GM20431 (cell line): ENCODE results near the gene CYTH2.

Source experiments
- in situ Hi-C: fragments of 300-500 bp; cut with MseI, MboI; formaldehyde crosslinking; loops from one replicate; pipeline ENCODE4 v1.15.0; 2020; ENCODE audit warnings: low sequenced_read_pairs; ENCODE audit not compliant: unreplicated experiment

Gene CYTH2, protein sequence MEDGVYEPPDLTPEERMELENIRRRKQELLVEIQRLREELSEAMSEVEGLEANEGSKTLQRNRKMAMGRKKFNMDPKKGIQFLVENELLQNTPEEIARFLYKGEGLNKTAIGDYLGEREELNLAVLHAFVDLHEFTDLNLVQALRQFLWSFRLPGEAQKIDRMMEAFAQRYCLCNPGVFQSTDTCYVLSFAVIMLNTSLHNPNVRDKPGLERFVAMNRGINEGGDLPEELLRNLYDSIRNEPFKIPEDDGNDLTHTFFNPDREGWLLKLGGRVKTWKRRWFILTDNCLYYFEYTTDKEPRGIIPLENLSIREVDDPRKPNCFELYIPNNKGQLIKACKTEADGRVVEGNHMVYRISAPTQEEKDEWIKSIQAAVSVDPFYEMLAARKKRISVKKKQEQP

DNA sequence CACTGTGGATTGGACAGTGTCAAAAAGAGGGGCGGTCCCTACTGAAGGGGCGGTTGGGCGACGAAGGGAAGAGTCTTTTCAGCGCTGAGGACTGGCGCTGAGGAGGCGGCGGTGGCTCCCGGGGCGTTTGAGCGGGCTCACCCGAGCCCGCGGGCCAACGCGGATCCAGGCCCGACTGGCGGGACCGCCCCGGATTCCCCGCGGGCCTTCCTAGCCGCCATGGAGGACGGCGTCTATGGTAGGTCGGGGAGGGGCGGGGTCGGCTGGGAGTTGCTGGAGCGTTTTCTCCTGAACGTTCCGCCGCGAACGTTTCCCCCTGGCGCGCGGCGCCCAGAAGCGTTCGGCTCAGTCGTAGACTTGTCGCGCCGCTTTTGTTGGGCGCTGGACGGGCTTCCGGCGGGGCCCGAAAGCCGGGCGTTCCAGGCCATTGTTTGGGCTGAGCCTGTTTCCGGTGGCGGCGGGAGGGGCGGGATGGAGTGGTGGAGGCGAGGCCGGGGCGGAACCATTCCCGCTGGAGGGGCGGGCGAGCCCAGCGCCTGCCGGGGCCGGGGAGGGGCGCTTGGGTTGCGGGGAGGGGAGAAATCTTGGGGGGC, at the start of gene CYTH2:
CYTH2 (plus strand) TSS at position 81 of the 593 bp plus-strand sequence; CDS start at position 220, 139 bp downstream.
- in situ Hi-C loops: no loop called here

DNA sequence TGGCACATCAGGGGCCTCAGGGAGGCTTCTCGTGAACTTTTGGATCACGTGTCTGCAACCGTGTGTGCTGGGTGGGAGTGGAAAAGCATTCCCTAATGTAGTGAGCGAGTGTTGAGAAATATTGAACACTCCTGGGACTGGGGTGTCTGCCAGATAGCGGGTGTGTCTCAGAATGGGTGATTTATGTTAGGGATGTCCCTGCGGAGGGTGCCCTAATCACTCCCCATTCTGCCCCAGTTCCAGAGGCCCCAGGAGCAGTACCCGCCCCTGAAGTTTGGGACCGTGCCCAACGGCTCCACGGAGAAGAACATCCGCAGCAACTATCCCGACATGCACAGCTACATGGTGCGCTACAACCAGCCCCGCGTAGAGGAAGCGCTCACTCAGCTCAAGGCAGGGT, 47.6 kb upstream of the CYTH2 start:
- in situ Hi-C loops: no loop called here

DNA sequence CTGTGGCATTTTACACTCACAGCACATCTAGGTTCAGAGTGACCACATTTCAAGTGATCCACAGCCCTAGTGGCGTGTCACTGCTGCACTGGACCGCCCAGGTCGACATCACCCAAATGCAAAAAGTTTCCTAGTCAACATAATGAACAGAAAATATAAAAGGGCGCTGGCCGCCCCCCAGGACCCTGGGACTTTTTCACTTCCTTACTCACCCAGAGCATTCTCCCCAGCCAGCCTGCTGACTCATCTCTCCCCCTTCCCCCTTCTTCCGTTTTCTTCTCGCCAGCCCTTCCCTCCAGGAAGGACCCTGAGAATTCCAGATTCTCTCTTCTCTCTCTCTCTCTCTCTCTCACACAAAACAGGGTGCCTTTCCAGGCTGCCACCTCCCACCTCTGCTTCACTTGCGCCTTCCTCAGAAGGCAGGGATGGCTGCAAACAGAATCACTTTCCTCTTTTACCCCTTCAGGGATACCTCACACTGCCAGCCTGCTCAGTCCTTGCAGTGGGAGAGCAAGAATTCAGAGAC, 44.4 kb upstream of the CYTH2 start:
- in situ Hi-C loops: no loop called here

DNA sequence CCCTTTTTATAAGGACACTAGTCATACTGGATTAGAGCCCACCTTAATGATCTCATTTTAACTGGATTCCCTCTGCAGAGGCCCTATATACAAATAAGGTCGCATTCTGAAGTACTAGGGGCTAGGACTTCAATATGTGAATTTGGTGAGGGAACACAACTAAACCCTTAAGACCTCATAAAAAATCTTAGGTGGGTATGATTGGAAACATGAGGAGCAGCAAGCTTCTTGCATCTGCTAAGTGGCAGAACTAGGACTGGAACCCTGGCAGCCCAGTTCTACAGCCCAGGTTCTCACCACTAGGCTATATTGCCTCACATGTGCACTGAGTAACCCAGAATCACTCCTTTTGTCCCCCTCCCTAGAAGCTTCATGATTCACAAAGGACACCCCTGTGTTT, 40.5 kb upstream of the CYTH2 start:
- in situ Hi-C loops: no loop called here

DNA sequence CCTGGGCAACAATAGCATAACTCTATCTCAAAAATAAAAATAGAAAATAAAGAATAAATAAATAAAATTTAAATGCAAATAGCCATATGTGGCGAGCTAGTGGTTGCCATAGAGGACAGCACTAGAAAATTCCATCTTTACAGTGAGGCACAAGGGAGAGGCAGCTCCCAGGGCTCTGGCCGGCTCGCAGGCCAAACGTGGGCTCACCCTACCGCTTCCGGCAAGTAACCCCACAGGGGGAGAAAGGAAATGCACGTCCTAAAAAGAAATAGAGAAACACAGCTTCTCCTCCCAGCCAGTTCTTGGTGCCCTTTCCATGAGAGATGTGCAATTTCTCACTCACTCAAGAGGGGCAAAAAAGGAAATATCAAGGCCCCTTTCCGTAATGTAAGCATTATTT, 35.8 kb upstream of the CYTH2 start:
- in situ Hi-C loops: no loop called here

DNA sequence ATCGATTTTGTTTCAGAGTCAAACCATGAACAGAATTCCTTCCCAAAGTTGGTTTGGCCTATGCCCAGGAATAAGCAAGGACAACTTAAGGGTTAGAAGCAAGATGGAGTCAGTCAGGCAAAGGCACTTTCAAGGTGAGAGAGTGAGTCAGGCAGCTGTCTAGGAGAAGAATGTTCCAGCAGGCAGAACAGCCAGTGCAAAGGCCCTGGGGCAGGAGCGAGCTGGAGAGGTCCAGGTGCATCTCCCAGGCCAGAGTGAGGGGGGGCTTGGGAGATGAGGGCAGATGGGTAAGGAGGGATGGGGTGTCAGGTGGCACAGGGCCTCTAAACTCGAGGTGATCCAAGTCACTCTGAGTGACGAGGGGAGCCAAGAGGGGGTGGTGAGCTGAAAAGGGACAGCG, 32.6 kb upstream of the CYTH2 start:
- in situ Hi-C loops: no loop called here

DNA sequence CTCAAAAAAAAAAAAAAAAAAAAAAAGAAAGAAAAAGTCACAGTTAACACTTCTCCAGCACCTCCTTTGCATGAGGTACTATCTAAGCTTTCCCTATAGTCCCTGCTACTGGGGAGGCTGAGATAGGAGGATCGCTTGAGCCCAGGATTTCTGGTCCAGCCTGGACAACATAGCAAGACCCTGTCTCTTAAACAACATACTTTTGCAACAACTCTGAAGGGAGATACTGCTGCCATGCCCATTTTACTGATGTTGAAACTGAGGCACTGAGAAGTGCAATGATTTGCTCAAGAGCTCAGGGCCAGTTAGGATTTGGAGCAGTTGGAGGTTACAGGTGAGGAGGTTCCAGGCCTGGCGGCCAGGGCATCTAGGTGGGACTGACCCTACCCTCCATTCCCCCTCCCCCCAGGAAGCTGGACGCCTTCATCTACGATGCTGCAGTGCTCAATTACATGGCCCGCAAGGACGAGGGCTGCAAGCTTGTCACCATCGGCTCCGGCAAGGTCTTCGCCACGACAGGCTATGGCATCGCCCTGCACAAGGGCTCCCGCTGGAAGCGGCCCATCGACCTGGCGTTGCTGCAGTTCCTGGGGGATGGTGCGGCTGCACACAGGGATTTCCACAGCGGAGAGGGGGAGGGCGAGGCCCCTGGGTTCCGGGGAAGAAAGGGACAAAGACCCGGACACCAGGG, 27.7 kb upstream of the CYTH2 start:
- in situ Hi-C loops: no loop called here

DNA sequence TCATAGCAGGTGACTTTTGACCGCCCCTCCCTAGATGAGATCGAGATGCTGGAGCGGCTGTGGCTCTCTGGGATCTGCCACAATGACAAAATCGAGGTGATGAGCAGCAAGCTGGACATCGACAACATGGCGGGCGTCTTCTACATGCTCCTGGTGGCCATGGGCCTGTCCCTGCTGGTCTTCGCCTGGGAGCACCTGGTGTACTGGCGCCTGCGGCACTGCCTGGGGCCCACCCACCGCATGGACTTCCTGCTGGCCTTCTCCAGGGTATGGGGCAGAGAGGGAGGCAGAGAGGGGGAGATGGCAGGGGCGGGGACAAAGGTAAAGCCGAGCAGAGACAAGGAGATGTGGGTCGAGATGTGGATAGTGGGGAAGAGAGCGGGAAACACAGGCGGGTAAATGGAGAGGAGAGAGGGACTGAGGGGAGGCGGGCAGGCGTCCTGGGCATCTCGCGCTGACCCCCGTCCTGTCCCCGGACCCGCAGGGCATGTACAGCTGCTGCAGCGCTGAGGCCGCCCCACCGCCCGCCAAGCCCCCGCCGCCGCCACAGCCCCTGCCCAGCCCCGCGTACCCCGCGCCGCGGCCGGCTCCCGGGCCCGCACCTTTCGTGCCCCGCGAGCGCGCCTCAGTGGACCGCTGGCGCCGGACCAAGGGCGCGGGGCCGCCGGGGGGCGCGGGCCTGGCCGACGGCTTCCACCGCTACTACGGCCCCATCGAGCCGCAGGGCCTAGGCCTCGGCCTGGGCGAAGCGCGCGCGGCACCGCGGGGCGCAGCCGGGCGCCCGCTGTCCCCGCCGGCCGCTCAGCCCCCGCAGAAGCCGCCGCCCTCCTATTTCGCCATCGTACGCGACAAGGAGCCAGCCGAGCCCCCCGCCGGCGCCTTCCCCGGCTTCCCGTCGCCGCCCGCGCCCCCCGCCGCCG, 26.8 kb upstream of the CYTH2 start:
- in situ Hi-C loops: no loop called here

DNA sequence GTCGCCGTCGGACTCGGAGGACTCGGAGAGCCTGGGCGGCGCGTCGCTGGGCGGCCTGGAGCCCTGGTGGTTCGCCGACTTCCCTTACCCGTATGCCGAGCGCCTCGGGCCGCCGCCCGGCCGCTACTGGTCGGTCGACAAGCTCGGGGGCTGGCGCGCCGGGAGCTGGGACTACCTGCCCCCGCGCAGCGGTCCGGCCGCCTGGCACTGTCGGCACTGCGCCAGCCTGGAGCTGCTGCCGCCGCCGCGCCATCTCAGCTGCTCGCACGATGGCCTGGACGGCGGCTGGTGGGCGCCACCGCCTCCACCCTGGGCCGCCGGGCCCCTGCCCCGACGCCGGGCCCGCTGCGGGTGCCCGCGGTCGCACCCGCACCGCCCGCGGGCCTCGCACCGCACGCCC, 25.9 kb upstream of the CYTH2 start:
- in situ Hi-C loops: no loop called here

DNA sequence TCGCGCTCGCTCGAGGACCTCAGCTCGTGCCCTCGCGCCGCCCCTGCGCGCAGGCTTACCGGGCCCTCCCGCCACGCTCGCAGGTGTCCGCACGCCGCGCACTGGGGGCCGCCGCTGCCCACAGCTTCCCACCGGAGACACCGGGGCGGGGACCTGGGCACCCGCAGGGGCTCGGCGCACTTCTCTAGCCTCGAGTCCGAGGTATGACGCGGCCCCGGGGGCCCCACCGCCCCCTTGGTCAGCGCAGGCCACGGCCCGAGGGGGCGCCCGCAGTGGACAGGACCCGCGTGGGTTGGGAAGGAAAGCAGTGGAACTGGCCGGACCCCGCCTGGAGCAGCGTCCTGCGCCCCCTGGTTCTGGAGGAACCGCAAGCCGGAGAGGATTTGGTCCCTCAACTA, 25.4 kb upstream of the CYTH2 start:
- in situ Hi-C loops: no loop called here

DNA sequence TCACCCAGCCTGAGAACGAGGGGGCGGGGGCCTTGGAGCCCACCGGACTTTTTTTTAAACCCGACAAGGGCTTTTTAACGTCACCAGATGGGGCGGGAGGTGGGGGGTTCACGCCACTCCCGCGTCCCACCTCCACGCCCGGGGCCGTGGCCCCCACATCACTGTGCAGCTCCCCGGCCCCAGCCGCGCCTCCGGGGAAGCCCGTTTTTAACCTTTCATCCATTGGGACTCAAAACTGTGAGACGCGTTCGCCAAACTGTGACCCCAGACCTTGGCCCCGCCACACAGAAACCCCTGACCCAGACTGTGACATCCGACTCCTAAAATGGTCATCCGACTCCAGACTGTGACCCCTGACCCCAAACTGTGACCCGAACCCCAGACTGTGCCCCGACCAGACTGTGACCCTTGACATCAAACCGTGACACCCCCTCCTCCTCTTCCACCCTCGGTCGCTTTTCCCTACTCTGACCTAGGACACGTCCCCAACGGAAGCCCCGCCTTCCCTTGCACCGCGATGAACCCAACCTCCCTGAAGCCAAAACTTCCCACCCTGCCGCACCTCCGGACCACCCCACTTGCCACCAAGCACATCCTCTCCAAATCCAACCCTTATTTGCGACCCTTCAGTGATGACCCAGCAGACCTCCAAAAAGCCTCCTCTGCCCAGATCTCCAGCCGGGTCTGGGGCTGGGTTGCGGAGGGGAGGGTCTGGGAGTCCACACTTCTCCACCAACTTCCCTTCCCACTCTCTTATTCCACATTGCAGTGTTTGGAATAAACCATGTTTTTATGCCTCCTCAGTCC, 24.8 kb upstream of the CYTH2 start:
- in situ Hi-C loops: no loop called here

DNA sequence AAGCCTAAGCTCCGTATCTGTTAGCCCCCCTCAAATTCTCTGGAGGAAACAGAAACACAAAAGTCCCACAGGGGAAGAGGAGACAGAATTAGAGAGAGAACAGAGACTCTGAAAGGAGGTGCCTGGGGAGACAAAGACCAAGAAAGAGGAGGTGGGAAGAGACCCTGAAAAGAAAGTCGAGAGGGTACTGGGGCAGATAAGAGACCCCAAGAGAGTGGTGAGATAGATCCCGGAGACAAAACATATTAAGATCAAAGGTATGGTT, 24.3 kb upstream of the CYTH2 start:
- in situ Hi-C loops: no loop called here

DNA sequence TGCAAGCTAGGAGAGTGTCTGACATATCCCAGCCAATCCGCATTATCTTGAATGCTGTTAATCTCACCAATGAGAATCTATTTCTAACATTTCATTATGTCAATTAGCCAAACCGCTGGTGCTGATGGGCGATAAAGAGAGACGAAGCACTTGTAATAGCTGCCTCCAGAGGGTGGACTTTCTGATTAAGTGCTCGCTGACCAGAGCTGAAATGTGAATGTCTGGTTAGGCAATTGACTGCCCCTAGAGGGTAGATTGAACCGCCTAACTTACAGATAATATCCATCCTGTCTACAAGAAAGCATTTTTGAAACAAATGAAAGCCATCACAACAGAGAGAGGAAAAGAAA, 23.9 kb upstream of the CYTH2 start:
- in situ Hi-C loops: no loop called here

DNA sequence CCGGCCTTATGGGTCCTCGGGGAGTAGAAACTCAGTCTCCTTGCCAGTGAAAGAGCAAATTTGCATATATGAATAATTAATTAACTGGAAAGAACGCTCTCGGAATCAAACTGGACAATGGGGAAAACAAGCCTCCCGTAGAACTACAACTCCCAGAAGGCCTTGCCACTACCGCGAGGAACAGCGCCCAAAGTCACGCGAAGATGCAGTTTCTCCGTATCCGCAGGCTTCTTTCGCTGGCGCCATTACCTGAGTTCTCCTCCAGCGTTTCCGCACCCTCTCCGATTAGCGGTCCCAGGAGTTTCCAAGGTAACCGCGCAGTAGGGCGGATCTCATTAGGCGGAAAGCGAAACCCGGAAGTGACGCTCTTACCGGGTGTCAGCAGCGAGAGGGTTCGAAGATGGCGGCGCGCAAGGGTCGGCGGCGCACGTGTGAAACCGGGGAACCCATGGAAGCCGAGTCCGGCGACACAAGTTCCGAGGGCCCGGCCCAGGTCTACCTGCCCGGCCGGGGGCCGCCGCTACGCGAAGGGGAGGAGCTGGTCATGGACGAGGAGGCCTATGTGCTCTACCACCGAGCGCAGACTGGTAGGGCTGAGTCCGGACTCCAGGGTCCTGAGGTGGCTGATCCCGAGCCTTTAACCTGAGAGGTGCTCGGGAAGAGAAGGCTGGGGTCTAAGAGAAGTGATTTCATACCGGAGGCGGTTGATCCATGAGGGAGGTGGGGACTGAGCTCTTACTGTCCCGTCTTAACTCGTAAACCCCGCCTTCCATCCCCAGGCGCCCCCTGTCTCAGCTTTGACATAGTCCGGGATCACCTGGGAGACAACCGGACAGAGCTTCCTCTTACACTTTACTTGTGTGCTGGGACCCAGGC, 23.3 kb upstream of the CYTH2 start, which contains the start of gene GRWD1:
GRWD1 (plus strand) TSS at position 378 of the 876 bp plus-strand sequence; CDS start at position 401, 23 bp downstream.
- in situ Hi-C loops: no loop called here

DNA sequence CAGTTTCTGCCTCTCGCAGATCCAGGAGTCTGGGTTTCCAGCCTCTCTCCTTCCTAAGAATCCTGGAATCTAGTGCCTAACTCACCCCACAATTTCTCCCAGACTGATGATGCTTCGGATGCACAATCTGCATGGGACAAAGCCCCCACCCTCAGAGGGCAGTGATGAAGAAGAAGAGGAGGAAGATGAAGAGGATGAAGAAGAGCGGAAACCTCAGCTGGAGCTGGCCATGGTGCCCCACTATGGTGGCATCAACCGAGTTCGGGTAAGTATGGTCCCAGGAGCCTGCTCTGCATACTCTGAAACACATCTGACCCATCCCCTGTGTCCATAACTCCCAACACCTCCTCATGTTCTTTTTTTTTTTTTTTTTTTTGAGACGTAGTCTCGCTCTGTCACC, 22.6 kb upstream of the CYTH2 start:
- in situ Hi-C loops: no loop called here

DNA sequence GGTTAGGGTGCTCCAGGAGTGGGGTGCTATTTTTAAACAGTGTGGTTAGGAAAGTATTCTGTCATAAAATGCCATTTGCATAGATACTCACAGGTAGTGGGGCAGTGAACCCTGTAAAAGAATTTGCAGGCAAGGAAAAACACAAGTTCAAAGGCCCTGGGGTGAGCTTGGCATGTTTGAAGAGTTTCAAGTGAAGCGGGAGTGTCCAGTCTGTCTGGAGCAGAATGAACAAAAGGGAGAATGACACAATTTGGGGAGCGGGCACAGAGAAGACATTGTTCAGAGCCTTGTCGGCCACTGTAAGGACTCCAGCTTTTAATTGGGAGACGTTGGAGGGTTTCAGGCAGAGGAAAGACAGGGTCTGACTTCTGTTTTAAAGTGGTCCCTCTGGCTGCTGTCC, 20.6 kb upstream of the CYTH2 start:
- in situ Hi-C loops: no loop called here

DNA sequence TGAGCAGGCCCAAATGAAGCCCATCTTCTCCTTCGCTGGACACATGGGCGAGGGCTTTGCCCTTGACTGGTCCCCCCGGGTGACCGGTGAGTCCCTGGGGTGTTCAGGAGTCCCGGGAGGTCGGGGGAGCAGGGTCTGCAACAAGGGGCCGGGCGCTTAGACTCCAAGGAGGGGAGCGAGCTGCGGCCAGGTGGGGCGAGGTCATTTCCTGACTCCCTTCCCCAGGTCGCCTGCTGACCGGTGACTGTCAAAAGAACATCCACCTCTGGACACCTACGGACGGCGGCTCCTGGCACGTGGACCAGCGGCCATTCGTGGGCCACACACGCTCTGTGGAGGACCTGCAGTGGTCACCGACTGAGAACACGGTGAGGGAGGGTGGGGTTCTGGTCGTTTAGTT, 18.7 kb upstream of the CYTH2 start:
- in situ Hi-C loops: no loop called here

DNA sequence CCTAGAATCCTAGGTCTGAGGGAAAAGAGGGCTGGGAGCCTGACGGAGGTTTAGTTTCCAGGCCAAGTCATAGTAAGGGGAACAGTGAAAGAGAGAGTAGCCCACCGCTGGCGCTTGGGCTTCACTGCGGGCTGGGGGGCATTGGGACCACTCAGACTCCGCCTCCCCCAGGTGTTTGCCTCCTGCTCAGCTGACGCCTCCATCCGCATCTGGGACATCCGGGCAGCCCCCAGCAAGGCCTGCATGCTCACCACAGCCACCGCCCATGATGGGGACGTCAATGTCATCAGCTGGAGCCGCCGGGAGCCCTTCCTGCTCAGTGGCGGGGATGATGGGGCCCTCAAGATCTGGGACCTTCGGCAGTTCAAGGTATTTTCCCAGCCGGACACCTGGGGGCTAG, 18.3 kb upstream of the CYTH2 start:
- in situ Hi-C loops: no loop called here

DNA sequence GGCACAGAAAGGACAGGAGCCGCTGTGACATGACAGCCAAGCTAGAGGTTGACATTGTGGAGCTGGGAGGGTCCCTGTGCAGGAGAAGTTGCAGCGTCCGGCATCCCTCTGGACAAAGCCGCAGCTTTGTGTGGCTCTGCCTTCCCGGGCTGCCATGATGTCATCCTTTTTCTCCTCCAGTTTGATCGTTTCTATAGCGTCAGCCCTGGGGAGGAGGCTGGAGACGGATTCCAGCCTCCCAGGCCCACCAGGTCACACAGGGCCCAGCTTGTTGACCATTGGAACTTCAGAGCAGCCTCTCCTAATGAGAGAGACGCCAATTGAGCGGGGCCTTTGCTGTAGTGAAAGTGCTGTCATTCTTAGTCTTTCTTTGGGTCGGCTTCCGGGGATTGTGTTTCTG, 17.5 kb upstream of the CYTH2 start:
- in situ Hi-C loops: no loop called here
